GM23338 (cell line): Measurements from ENCODE around the gene B3GAT3. TPM values are rescaled to one million over a fixed set of nuclear protein-coding genes. Genes with fewer than 3 reads are reported as not detected.

ENCODE experiments used
- ATAC-seq: fragments of 200-7000 bp; cut with Tn5 transposase; 3 replicates; pipeline ENCODE4 v1.9.1; 2020
- DNase-seq: peaks from one replicate; pipeline ENCODE4 v3.0.0-alpha.2; 2015; ENCODE audit warnings: low spot score
- H2AFZ ChIP-seq: fragments of 200-600 bp; sonication (generic); 2 replicates; pipeline ENCODE4 v1.8.0; 2016; ENCODE audit warnings: antibody characterized with exemption, mild to moderate bottlenecking, moderate library complexity
- H3F3A ChIP-seq: fragments of 200-600 bp; sonication (generic); replicated peaks from 2 replicates; pipeline ENCODE4 v1.8.0; 2017; ENCODE audit warnings: antibody characterized with exemption, mixed run types, low read depth
- H3K27ac ChIP-seq: fragments of 200-600 bp; sonication (generic); 2 replicates; pipeline ENCODE4 v1.6.1; 2016; ENCODE audit warnings: low read depth
- H3K27me3 ChIP-seq: fragments of 200-600 bp; sonication (generic); 2 replicates; pipeline ENCODE4 v1.8.0; 2016; ENCODE audit warnings: mild to moderate bottlenecking, mixed run types, moderate library complexity; ENCODE audit not compliant: insufficient read depth
- H3K36me3 ChIP-seq: fragments of 200-600 bp; sonication (generic); 2 replicates; pipeline ENCODE4 v1.8.0; 2016; ENCODE audit warnings: mild to moderate bottlenecking; ENCODE audit not compliant: insufficient read depth
- H3K4me1 ChIP-seq: fragments of 200-600 bp; sonication (generic); 2 replicates; pipeline ENCODE4 v1.8.0; 2016; ENCODE audit warnings: mild to moderate bottlenecking, moderate library complexity; ENCODE audit not compliant: insufficient read depth
- H3K4me2 ChIP-seq: fragments of 200-600 bp; sonication (generic); 2 replicates; pipeline ENCODE4 v1.7.1; 2017; ENCODE audit warnings: mixed run types
- H3K4me3 ChIP-seq: fragments of 200-600 bp; sonication (generic); 2 replicates; pipeline ENCODE4 v1.6.1; 2016; ENCODE audit warnings: mixed run types
- H3K79me2 ChIP-seq: fragments of 200-600 bp; sonication (generic); replicated peaks from 2 replicates; pipeline ENCODE4 v1.8.0; 2017; ENCODE audit warnings: mild to moderate bottlenecking; ENCODE audit not compliant: insufficient read depth
- H3K9me2 ChIP-seq: fragments of 200-600 bp; sonication (generic); 2 replicates; pipeline ENCODE4 v1.8.0; 2017; ENCODE audit not compliant: insufficient read depth
- H4K20me1 ChIP-seq: fragments of 200-600 bp; sonication (generic); replicated peaks from 2 replicates; pipeline ENCODE4 v1.8.0; 2017; ENCODE audit warnings: mild to moderate bottlenecking; ENCODE audit not compliant: insufficient read depth
- H3K27ac Mint-ChIP-seq: 2 replicates; pipeline ENCODE4 v1.8.0; 2020; ENCODE audit warnings: inconsistent platforms, mild to moderate bottlenecking, moderate library complexity, mixed read lengths
- H3K27me3 Mint-ChIP-seq: 3 replicates; pipeline ENCODE4 v1.8.0; 2022; ENCODE audit warnings: low read depth, mild to moderate bottlenecking, moderate library complexity, mixed read lengths, inconsistent platforms; ENCODE audit not compliant: insufficient read depth, poor library complexity
- H3K36me3 Mint-ChIP-seq: 3 replicates; pipeline ENCODE4 v1.8.0; 2021; ENCODE audit warnings: low read depth, mild to moderate bottlenecking, inconsistent platforms, moderate library complexity, mixed read lengths
- H3K4me1 Mint-ChIP-seq: 3 replicates; pipeline ENCODE4 v1.8.0; 2020; ENCODE audit warnings: mild to moderate bottlenecking, inconsistent platforms, mixed read lengths
- H3K4me3 Mint-ChIP-seq: 3 replicates; pipeline ENCODE4 v1.8.0; 2021; ENCODE audit warnings: moderate library complexity, mild to moderate bottlenecking, inconsistent platforms, mixed read lengths
- H3K9me3 Mint-ChIP-seq: 3 replicates; pipeline ENCODE4 v1.8.0; 2020; ENCODE audit warnings: moderate library complexity, mild to moderate bottlenecking, inconsistent platforms, mixed read lengths
- CREB1 ChIP-seq: fragments of 250-450 bp; sonication (Bioruptor Pico); IDR thresholded peaks from 2 replicates; pipeline ENCODE4 v1.5.0; 2020; ENCODE audit warnings: low read depth, mild to moderate bottlenecking, moderate library complexity
- CTCF ChIP-seq, 2 experiments: fragments of 200-600 bp in 1 of 2; sonication (generic) in 1 of 2; conservative IDR thresholded peaks; 2 replicates each; pipeline versions ENCODE4 v1.5.1 to v1.6.1; 2016 to 2017; ENCODE audit warnings: antibody characterized with exemption in 2 of 2, low read depth in 2 of 2, mild to moderate bottlenecking in 2 of 2, moderate library complexity in 1 of 2
- ETS1 ChIP-seq: IDR thresholded peaks from 2 replicates; pipeline ENCODE4 v1.6.1; 2016; ENCODE audit warnings: antibody characterized with exemption
- EZH2 ChIP-seq: fragments of 200-600 bp; sonication (generic); IDR thresholded peaks from one replicate; pipeline ENCODE4 v1.8.0; 2017; ENCODE audit warnings: antibody characterized with exemption, mild to moderate bottlenecking, low read depth; ENCODE audit not compliant: unreplicated experiment
- JUNB ChIP-seq: IDR thresholded peaks from one replicate; pipeline ENCODE4 v1.6.1; 2016; ENCODE audit warnings: antibody characterized with exemption; ENCODE audit not compliant: unreplicated experiment
- NANOG ChIP-seq: IDR thresholded peaks from 2 replicates; pipeline ENCODE4 v1.6.1; 2016; ENCODE audit warnings: antibody characterized with exemption, borderline replicate concordance
- POLR2AphosphoS5 ChIP-seq: IDR thresholded peaks from 2 replicates; pipeline ENCODE4 v1.6.1; 2016; ENCODE audit warnings: antibody characterized with exemption, low read depth
- REST ChIP-seq: IDR thresholded peaks from one replicate; pipeline ENCODE4 v1.6.1; 2018; ENCODE audit warnings: antibody characterized with exemption; ENCODE audit not compliant: unreplicated experiment
- ZNF114 ChIP-seq: fragments of 250-450 bp; sonication (Bioruptor Pico); IDR thresholded peaks from 2 replicates; pipeline ENCODE4 v1.5.0; 2020; ENCODE audit warnings: mild to moderate bottlenecking, moderate library complexity
- ZNF331 ChIP-seq: fragments of 250-450 bp; sonication (Bioruptor Pico); IDR thresholded peaks from 2 replicates; pipeline ENCODE4 v1.5.0; 2020; ENCODE audit warnings: low read depth, mild to moderate bottlenecking, moderate library complexity
- polyA plus RNA-seq: library from polyadenylated mRNA; unstranded; fragments of >200 nt; fragmentation: Nextera tagmentation; extraction: Ambion mirVana; gene quantifications from 2 replicates; pipeline ENCODE4 v1.2.1, GENCODE V29; 2016
- total RNA-seq: library from RNA; depleted of rRNA; stranded (reverse); fragments of >200 nt; shearing (Covaris generic); gene quantifications from 2 replicates; pipeline ENCODE4 v1.2.3, GENCODE V29; 2014

B3GAT3 gene
- total and polyA plus RNA-seq, 2 experiments from 2014 or later = 16.4 to 18.4 TPM

DNA sequence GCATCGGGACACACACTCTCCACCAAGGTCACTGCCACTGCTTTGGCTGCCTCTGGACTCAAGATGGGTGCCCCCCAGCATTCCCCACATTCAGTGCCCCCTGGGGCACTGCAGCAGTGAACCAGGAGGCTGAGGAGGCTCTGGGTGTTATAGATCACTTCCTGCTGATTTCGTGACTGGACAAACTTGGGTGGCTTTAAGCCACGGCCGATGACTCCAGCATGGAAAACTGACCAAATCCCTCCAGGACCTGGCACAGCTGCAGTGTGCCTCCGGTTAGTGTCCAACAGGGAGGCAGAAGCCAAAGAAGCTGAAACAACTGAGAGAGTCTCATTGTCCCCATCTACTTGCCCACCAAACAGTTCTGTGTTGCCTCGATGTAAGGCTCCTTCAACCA lies 25.8 kb upstream of the B3GAT3 start:
- ATAC-seq (no peak), DNase-seq (no peak)
- peaks cover 19% of the 10 kb centered on the region for H4K20me1 ChIP-seq
- peaks cover 20% of the 10 kb centered on the region; the same call in 1 of the 2 replicates for H3F3A ChIP-seq
- peaks cover 7% of the 10 kb centered on the region; the same call in 1 of the 2 replicates for H3K4me1 ChIP-seq
- H3K27ac ChIP-seq = no peak overlapping the region
- H3K4me2 ChIP-seq = no peak overlapping the region
- no peaks in the 10 kb centered on the region for H3K27me3 ChIP-seq
- H3K4me1 Mint-ChIP-seq = peaks cover 16% of the 10 kb centered on the region
- peaks cover 55% of the 10 kb centered on the region for H3K79me2 ChIP-seq
- H2AFZ ChIP-seq = no peak overlapping the region
- H3K36me3 ChIP-seq = peaks cover 10% of the 10 kb centered on the region; the same call in 1 of the 2 replicates
- H3K27me3 Mint-ChIP-seq = peaks cover 10% of the 10 kb centered on the region
- TF ChIP-seq REST = no peak
- TF ChIP-seq POLR2AphosphoS5 = no peak
- no peak for TF ChIP-seq ZNF114
- H3K9me2 ChIP-seq = no peaks in the 10 kb centered on the region
- H3K4me3 Mint-ChIP-seq = no peak overlapping the region; the same call in 2 of the 3 replicates
- H3K27ac Mint-ChIP-seq = no peak overlapping the region
- H3K9me3 Mint-ChIP-seq = peaks cover 2% of the 10 kb centered on the region; the same call in 1 of the 3 replicates
- no peak overlapping the region for H3K4me3 ChIP-seq
- H3K36me3 Mint-ChIP-seq = peaks cover 38% of the 10 kb centered on the region

- peaks cover 10% of the 10 kb centered on the region; the same call in 1 of the 2 replicates for H3K36me3 ChIP-seq
- ATAC-seq = peak; percentile 9
- 0 out of 2 replicates have a peak, but pooled peaks cover 16% of the 10 kb centered on the region for H3F3A ChIP-seq
- H3K4me1 Mint-ChIP-seq = peaks cover 12% of the 10 kb centered on the region
- H3K36me3 Mint-ChIP-seq = peaks cover 39% of the 10 kb centered on the region
- peaks cover 10% of the 10 kb centered on the region for H3K27me3 Mint-ChIP-seq
- H2AFZ ChIP-seq = no peak overlapping the region
- peak overlapping the region; percentile 99 for H3K4me3 Mint-ChIP-seq
- H3K4me2 ChIP-seq = peak overlapping the region; percentile 39
- peaks cover 19% of the 10 kb centered on the region for H4K20me1 ChIP-seq
- no peak overlapping the region for H3K27ac ChIP-seq
- H3K27ac Mint-ChIP-seq = no peak overlapping the region; the same call in 1 of the 2 replicates
- no peaks in the 10 kb centered on the region for H3K9me2 ChIP-seq
- H3K27me3 ChIP-seq = no peaks in the 10 kb centered on the region
- H3K4me1 ChIP-seq = peaks cover 1% of the 10 kb centered on the region; the same call in 1 of the 2 replicates
- H3K79me2 ChIP-seq = peaks cover 51% of the 10 kb centered on the region
- peaks cover 2% of the 10 kb centered on the region; the same call in 1 of the 3 replicates for H3K9me3 Mint-ChIP-seq
- peak overlapping the region; percentile 100; the same call in 1 of the 2 replicates for H3K4me3 ChIP-seq
- DNase-seq = no peak
- TF ChIP-seq CREB1 (CRISPR knock-in tag) = no peak
- no peak for TF ChIP-seq JUNB
- no peak for TF ChIP-seq CTCF (conservative IDR thresholded peaks at IDR 0.05; ENCODE audit: low read depth in 2 of 2)
- no peak for TF ChIP-seq ZNF331 (CRISPR knock-in tag)
- TF ChIP-seq REST = no peak
- TF ChIP-seq NANOG = no peak
- no peak for TF ChIP-seq EZH2
- TF ChIP-seq ETS1 = no peak
- no peak for TF ChIP-seq ZNF114
Measured at GRCh38 chr11:62646825-62647608, 25.2 kb upstream of the B3GAT3 start.
